IPS-NIHi7 (cell line): ENCODE measurements around the gene SUPT6H.

Experiments
- DNase-seq: peaks from one replicate; pipeline ENCODE4 v3.0.0; 2012; ENCODE audit warnings: mixed read lengths; ENCODE audit errors: extremely low spot score

SUPT6H gene

DNA sequence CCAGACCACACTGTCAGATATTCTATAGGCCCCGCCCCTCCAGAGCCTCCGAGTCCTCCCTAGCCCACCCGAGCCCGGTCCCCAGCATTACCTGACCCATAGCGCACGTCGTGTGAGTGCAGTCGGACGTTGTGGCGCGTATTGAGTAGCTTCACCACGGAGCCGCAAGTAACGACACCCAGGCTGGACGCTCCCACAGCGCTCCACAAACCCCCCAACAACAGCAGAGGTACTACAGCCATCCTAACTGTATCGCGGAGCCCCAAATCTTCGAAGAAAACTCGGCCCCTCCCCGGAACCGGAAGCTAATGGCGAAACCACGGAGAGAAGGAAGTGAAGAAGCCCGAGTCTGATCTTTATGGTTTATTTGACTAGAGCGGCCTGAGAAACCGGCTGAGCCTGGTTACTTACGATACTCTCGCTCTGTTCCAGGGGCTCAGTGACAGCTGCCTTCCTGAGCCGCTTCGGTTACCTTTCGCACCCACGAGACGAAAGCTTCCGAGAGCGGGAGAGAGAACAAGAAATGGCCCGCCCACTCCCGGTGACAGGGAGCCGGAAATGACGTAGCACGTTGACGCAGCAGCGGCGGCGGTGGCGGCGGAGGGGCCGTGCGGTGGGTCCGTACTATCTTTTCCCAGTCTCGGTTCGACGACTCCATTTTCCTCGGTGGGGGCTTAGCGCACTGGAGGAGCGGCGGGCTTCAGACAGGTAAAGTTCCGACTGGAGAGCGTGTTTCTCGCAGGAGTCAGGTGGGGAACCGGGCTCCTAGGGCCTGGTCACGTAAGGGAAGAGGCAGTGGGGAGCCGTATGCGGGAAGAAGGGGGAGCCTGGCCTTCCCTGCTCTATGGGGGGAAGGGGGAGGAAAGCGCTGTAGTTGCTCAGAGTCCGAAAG, at the start of gene SUPT6H, which contains the start of gene SDF2:
Gene SUPT6H, plus strand, starts transcription at position 571 of the 892 bp plus-strand sequence. CDS start 11,197 bp downstream, outside the sequence.
Gene SDF2, minus strand, starts transcription at position 272 of the 892 bp plus-strand sequence. Its CDS starts 30 bp downstream, at position 242.
- peak; percentile 96 for DNase-seq

- no peak for DNase-seq
These were observed 49.5 kb upstream of the SUPT6H start for GRCh38 chr17:28612531-28612930.

DNA sequence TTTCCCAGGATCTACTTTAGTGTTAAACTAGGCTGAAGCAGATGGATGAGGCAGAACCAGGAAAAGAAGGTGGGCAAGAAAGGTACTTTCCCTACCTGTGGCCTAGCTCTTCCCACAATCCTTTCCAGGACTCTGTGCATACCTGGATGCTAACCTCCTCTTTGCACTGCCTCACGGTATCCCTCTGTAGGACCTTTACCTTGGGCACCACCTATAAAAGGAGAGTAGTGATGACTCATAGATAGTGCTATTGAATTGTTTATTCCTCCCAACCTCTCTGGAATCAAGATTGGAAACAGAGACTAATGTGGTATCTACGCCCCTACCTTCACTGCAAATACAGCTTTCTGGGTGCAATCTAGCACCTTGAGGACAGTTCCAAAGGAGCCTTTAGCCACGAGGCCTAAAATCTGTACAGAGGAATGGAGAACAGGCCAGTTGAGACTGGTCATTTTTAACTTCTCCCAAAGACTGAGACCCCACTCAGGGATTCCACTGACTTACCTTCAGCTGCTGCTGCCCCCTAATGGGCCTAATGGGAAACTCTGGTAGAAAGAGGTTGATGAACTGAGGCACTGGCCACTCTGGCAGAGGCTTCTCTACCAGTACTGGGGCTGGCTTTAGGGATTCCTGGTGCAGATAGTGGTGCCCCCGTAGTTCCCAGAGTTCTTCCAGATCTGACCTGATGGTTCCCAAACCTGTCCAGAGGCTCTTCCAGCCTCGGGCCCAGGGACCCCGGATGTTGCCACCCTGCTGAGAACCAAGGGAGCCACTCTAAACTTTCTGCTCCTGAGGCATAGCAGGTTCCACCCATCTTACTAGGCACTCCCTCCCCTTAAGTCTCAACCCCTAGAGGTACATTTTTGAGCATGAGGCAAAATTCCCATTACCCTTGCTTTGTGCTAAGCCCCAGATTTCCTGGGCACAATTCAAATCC, 48.8 kb upstream of the SUPT6H start:
- peak; percentile 77 for DNase-seq

GRCh38 chr17:28613931-28614381, 48.0 kb upstream of the SUPT6H start, which contains the start of gene RSKR:
RSKR (minus strand) TSS chr17:28614185; CDS start chr17:28614161, 24 bp downstream.
- no peak for DNase-seq

- no peak for DNase-seq
These were observed 46.6 kb upstream of the SUPT6H start for GRCh38 chr17:28615260-28615940.

GRCh38 chr17:28616281-28616680, 45.7 kb upstream of the SUPT6H start:
- no peak for DNase-seq

DNA sequence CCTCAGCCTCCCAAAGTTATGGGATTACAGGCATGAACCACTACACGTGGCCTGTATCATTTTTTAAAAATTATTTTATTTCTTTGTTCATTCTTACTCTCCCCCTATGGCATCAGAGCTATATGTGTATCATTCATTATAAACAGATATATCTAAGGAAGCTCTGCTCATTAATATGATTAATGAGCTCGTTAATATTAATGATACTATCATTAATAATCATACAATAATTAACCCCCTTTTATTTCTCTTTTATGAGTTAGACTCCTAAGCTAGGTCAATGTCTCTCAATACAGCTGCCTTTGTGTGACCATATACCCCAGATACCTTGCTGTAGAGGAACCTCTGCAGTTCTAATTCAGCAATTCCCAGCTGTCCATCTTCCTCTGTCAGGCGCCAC, 43.5 kb upstream of the SUPT6H start:
- no peak for DNase-seq

DNA sequence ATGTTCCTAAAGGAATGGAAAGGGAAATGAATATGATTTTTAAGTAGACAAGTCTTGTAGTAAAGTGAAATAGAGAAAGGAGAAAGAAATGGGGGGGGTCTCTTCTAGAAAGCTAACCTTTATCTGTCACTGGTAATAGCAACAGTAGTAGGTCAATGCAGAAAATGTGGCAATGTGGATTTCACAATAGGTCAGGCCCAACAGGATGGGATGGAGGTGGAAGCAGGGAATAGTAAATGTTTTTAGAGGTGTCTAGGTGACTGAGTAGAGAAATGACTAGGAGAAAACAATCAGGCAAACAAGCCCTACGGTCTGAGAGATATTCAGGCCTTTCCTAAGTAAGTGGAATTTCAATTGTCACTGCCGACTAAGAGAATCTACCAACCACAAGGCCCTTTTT, 42.0 kb upstream of the SUPT6H start:
- DNase-seq = no peak

DNA sequence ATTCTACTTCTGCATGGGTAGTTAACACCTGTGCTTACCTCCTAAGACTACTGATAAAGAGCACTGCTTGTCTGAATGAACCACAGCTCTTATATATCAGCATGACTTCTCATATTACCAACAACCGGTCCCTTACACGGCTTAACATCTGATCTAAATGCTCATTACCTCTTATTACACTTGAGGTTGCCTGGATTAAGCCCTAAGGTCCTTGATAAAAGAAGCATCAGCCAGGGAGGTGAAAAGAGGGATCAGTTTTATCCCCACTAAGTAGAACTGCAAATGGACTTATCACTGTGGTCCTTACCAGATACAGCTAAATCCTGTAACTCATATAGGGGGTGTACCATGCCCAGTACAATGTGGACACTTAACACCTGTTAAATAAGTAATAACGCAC, 39.8 kb upstream of the SUPT6H start:
- no peak for DNase-seq

GRCh38 chr17:28623696-28624095, 38.3 kb upstream of the SUPT6H start:
- no peak for DNase-seq

DNA sequence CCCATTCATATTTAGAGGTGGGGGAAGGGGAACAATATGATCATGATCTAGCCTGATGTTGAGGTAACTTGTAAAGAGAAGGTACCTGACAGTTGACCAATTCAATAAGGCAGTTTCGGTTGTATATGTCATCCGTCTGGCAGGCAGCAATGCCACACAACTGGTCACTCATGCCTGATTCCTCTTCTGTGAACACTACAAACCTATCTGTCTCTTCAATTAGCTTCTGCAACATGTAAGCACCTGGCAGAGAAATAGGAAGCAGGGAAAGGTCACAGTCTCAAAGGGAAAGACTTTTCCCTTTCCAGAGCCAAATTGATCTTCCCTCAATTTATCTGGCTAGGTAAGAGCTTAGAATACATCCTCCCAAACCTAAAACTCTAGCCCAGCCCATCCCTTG, 37.9 kb upstream of the SUPT6H start:
- DNase-seq = no peak

GRCh38 chr17:28626818-28627217, 35.2 kb upstream of the SUPT6H start:
- no peak for DNase-seq

- no peak for DNase-seq
These were observed 27.7 kb upstream of the SUPT6H start for GRCh38 chr17:28634206-28634865.

- no peak for DNase-seq
These were observed 26.5 kb upstream of the SUPT6H start for GRCh38 chr17:28635506-28635905.

DNA sequence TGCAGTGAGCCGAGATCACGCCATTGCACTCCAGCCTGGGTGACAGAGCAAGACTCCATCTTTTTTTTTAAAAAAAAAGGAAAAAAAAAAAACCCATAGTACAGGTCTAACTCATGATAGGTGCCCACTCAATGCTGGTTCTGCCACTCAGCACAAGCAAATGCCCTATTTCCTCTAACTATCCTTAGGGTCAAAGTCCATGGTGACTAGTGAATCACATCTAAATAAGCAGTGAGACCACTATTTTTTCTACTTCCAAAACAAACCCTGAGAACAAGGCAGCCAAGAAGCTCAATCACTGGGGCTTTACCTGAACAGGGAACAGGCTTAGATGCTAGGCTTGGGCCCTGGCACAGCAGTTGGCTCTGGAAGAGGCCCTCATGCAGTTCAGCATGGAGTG, 20.4 kb upstream of the SUPT6H start:
- no peak for DNase-seq

DNA sequence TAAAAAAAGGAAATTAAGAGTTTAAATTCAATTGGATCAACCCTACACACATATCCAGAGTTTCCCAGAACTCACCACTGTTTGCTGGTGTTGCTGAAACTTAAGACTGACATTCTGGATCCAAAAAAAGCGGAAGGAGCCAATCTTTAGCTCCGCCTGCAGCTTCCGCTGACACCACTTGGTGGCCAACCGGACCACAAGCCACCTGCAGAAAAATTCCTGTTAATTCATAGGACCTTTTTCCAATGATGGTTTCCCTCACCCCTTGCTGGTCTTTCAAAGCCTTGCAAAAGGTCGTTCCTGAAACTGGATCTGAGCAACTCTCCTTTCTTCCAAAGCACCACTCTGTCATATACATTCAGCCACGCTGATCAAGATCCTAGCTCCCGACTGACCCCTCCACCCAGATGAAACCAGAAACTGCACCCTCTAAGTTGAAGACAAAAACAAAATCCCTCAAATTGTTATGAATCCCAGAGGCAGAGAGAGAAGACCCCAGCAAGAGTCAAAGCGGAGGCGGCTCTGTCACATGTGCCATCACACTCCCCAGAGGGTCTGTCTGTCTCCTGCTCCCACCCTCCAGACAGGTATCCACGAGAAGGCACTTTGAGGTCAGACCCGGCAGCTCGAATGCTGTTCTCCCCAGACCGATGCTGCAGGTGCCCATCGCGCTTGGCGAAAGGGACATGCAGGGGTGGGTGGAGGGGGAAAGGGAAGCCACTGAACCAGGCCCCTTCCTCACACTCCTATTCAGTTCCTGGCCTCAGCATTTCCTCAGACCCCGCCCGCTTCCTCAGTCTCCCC, 17.8 kb upstream of the SUPT6H start:
- peak; percentile 71 for DNase-seq

DNA sequence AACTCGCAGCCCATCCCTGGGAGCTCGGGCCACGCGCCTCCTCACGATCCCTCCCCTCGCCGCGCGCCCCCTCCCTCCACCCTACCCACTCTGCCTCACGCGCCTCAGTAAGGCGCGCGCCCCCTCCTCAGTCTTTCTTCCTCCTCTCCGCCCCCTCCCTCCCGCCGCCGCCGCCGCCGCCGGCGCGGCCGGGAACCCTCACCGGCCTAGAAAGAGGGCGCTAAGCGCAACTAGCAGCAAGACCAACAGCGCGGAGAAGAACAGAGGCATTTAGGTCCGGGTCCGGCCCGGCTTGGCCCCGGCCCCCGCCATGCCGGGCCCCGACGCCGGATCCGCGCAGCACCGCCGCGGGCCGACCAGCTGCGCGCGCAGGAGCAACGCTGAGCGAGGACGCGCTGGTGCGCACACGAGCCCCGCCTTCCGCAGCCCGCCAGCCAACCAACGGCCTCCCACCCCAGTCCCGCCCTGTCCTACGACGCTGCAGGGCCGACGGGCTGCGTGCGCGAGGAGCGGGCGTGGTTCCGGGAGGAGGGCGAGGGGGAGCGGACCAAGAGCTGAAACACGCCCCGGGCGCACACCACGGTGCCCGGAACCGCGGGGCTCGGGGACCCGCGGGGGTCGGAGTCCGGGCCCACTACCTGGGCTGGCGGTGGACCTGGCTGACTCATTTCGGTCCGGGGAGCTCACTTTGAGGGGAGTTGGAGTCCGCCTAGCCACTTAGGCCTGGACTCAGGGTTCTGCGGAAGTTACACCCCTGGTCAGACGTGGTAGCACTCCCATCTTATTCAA, 17.0 kb upstream of the SUPT6H start, which contains the start of gene BLTP2:
Gene BLTP2, minus strand, starts transcription at position 372 of the 789 bp plus-strand sequence. Its CDS starts 102 bp downstream, at position 270.
- DNase-seq = peak; percentile 99

DNA sequence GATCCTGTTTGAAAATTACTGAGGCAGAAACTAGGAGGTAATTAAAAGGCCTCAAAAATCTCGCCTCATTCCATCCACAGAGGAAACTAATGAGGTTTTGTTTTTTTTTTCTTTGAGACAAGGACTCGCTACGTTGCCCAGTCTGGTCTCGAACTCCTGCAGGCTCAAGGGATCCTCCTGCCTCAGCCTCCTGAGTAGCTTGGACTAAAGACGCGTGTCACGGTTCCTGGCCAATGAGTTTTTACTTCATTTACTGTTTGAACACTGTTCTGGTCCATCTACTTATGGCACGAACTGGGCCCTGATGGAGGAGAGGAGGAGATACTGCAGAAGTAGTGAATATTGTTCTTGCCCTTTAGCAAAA, 16.4 kb upstream of the SUPT6H start:
- no peak for DNase-seq

DNA sequence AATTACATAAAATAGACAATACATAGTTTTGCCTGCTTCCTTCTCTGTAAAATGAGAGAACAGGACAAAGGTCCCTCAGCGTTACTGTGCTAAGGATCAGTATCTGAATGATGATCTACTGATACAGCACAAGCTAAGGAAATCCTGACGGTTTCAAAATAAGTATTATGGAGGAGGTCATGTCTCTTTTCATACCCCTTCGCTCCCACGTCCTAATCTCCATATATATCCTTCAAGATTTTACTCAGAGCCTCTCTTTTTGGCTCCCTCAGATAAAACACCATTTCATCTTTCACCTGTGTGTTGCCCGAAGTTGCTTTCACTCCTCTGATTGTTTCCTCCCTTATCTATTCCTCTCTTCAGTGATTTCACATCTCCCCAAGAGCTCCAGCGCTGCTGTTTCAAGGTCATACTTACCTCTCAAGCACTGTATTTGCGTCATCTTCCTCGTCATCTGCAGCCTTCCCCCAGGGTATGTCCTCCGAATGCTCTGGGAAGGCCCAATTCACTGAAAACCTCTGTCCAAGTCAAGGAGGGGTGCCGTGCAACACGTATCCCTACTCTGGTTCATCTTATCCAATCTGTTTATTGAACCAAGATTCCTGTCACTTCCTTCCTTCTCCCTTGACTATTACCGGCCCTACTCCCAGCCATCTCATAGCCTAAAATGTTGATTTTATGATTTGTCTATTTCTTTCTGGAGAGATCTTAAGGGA, 15.8 kb upstream of the SUPT6H start:
- no peak for DNase-seq
